Measurements from ENCODE around the gene PIP4P1. TPM values are rescaled to one million over a fixed set of nuclear protein-coding genes. Genes with fewer than 3 reads are reported as not detected.
A peak's percentile ranks its signal among the peaks of the same experiment; 100 is the strongest.
"Not testable (repeated sequence)": the region's sequence is repeated elsewhere in the genome, so short reads cannot be mapped to it uniquely, and the experiment has no call there.

PIP4P1 gene
- polyA plus RNA-seq (2012; ENCODE audit: missing spikeins) = 26.1 TPM

GRCh38 chr14:20461225-20462141 lies at the start of gene PIP4P1:
Gene PIP4P1 (minus strand): TSS chr14:20461434. CDS start chr14:20461325, 109 bp downstream.
- FAIRE-seq (peak; percentile 99), DNase-seq (ENCODE audit: insufficient read length) (peak; percentile 78)
- TF ChIP-seq POLR2A (IDR thresholded peaks at IDR 0.05; ENCODE audit: low read depth, low read length) (peak; percentile 63), POLR2AphosphoS5 (IDR thresholded peaks at IDR 0.05; ENCODE audit: low read depth, low read length) (peak; percentile 76), TAF1 (IDR thresholded peaks at IDR 0.05; ENCODE audit: borderline replicate concordance, low read depth, low read length) (no peak)

GRCh38 chr14:20508367-20508766 lies 47.1 kb upstream of the PIP4P1 start:
- TF ChIP-seq POLR2A (IDR thresholded peaks at IDR 0.05; ENCODE audit: low read depth, low read length) = no peak
- no peak for TF ChIP-seq POLR2AphosphoS5 (IDR thresholded peaks at IDR 0.05; ENCODE audit: low read depth, low read length)
- TF ChIP-seq TAF1 (IDR thresholded peaks at IDR 0.05; ENCODE audit: borderline replicate concordance, low read depth, low read length) = no peak
- no peak for FAIRE-seq
- DNase-seq (ENCODE audit: insufficient read length) = no peak

GRCh38 chr14:20507537-20507936 lies 46.3 kb upstream of the PIP4P1 start:
- not testable (repeated sequence) for FAIRE-seq

GRCh38 chr14:20506752-20507151 lies 45.5 kb upstream of the PIP4P1 start:
- not testable (repeated sequence) for DNase-seq (ENCODE audit: insufficient read length)

More at GRCh38 chr14:20507537-20507936, 46.3 kb upstream of the PIP4P1 start:
- DNase-seq (ENCODE audit: insufficient read length) = not testable (repeated sequence)

GRCh38 chr14:20506276-20506675 lies 45.0 kb upstream of the PIP4P1 start:
- FAIRE-seq = not testable (repeated sequence)

More at GRCh38 chr14:20506752-20507151, 45.5 kb upstream of the PIP4P1 start:
- not testable (repeated sequence) for FAIRE-seq

GRCh38 chr14:20503898-20504297 lies 42.7 kb upstream of the PIP4P1 start:
- no peak for FAIRE-seq
- no peak for DNase-seq (ENCODE audit: insufficient read length)
- no peak for TF ChIP-seq POLR2A (IDR thresholded peaks at IDR 0.05; ENCODE audit: low read depth, low read length)
- no peak for TF ChIP-seq TAF1 (IDR thresholded peaks at IDR 0.05; ENCODE audit: borderline replicate concordance, low read depth, low read length)
- no peak for TF ChIP-seq POLR2AphosphoS5 (IDR thresholded peaks at IDR 0.05; ENCODE audit: low read depth, low read length)

More at GRCh38 chr14:20506276-20506675, 45.0 kb upstream of the PIP4P1 start:
- not testable (repeated sequence) for DNase-seq (ENCODE audit: insufficient read length)

- no peak for FAIRE-seq
- TF ChIP-seq POLR2A (IDR thresholded peaks at IDR 0.05; ENCODE audit: low read depth, low read length) (no peak), TAF1 (IDR thresholded peaks at IDR 0.05; ENCODE audit: borderline replicate concordance, low read depth, low read length) (no peak), POLR2AphosphoS5 (IDR thresholded peaks at IDR 0.05; ENCODE audit: low read depth, low read length) (no peak)
- no peak for DNase-seq (ENCODE audit: insufficient read length)
Measured at GRCh38 chr14:20501346-20501745, 40.1 kb upstream of the PIP4P1 start.

GRCh38 chr14:20499881-20500280 lies 38.6 kb upstream of the PIP4P1 start:
- no peak for FAIRE-seq
- TF ChIP-seq POLR2A (IDR thresholded peaks at IDR 0.05; ENCODE audit: low read depth, low read length) (no peak), POLR2AphosphoS5 (IDR thresholded peaks at IDR 0.05; ENCODE audit: low read depth, low read length) (no peak), TAF1 (IDR thresholded peaks at IDR 0.05; ENCODE audit: borderline replicate concordance, low read depth, low read length) (no peak)
- DNase-seq (ENCODE audit: insufficient read length) = no peak

- DNase-seq (ENCODE audit: insufficient read length) = no peak
- no peak for TF ChIP-seq TAF1 (IDR thresholded peaks at IDR 0.05; ENCODE audit: borderline replicate concordance, low read depth, low read length)
- TF ChIP-seq POLR2AphosphoS5 (IDR thresholded peaks at IDR 0.05; ENCODE audit: low read depth, low read length) = no peak
- TF ChIP-seq POLR2A (IDR thresholded peaks at IDR 0.05; ENCODE audit: low read depth, low read length) = no peak
- no peak for FAIRE-seq
Measured at GRCh38 chr14:20499108-20499507, 37.9 kb upstream of the PIP4P1 start.

- no peak for TF ChIP-seq TAF1 (IDR thresholded peaks at IDR 0.05; ENCODE audit: borderline replicate concordance, low read depth, low read length)
- TF ChIP-seq POLR2A (IDR thresholded peaks at IDR 0.05; ENCODE audit: low read depth, low read length) = no peak
- no peak for TF ChIP-seq POLR2AphosphoS5 (IDR thresholded peaks at IDR 0.05; ENCODE audit: low read depth, low read length)
- DNase-seq (ENCODE audit: insufficient read length) (no peak), FAIRE-seq (no peak)
Measured at GRCh38 chr14:20498622-20499021, 37.4 kb upstream of the PIP4P1 start.

- TF ChIP-seq POLR2AphosphoS5 (IDR thresholded peaks at IDR 0.05; ENCODE audit: low read depth, low read length) (no peak), TAF1 (IDR thresholded peaks at IDR 0.05; ENCODE audit: borderline replicate concordance, low read depth, low read length) (no peak), POLR2A (IDR thresholded peaks at IDR 0.05; ENCODE audit: low read depth, low read length) (no peak)
- no peak for FAIRE-seq
- no peak for DNase-seq (ENCODE audit: insufficient read length)
Measured at GRCh38 chr14:20494935-20495766, 33.9 kb upstream of the PIP4P1 start.

GRCh38 chr14:20493634-20494033 lies 32.4 kb upstream of the PIP4P1 start:
- FAIRE-seq (no peak), DNase-seq (ENCODE audit: insufficient read length) (no peak)
- no peak for TF ChIP-seq POLR2AphosphoS5 (IDR thresholded peaks at IDR 0.05; ENCODE audit: low read depth, low read length)
- no peak for TF ChIP-seq POLR2A (IDR thresholded peaks at IDR 0.05; ENCODE audit: low read depth, low read length)
- no peak for TF ChIP-seq TAF1 (IDR thresholded peaks at IDR 0.05; ENCODE audit: borderline replicate concordance, low read depth, low read length)

Data from GM12892 (cell line).